Keratinocyte (primary cell): Measurements from ENCODE around the gene SIK3. TPM values are rescaled to one million over a fixed set of nuclear protein-coding genes. Genes with fewer than 3 reads are reported as not detected.

Experiments used
- DNase-seq: peaks from one replicate; pipeline ENCODE4 v3.0.0-alpha.2; 2011; ENCODE audit warnings: low read depth, missing footprints, low spot score
- FAIRE-seq: peaks from 2 replicates; lab custom pipeline; 2011; peaks lifted over from hg19 to GRCh38; lab: Jason Lieb, UNC
- H2AFZ ChIP-seq: 2 replicates; pipeline ENCODE4 v1.6.0; 2012; ENCODE audit warnings: low read length, control low read depth, inconsistent platforms; ENCODE audit not compliant: control insufficient read depth
- H3K27ac ChIP-seq: 2 replicates; pipeline ENCODE4 v1.5.1; 2011; ENCODE audit warnings: low read length; ENCODE audit not compliant: control insufficient read depth, insufficient read depth
- H3K27me3 ChIP-seq: 3 replicates; pipeline ENCODE4 v1.6.0; 2011; ENCODE audit warnings: low read length; ENCODE audit not compliant: control insufficient read depth, insufficient read depth; ENCODE audit errors: extremely low read depth
- H3K36me3 ChIP-seq, 2 experiments: 2 replicates in 1 of 2; 3 replicates in 1 of 2; pipeline ENCODE4 v1.5.1; 2011; ENCODE audit warnings: low read length in 2 of 2, mild to moderate bottlenecking in 1 of 2; ENCODE audit not compliant: control insufficient read depth in 2 of 2, insufficient read depth in 2 of 2; ENCODE audit errors: extremely low read depth in 1 of 2
- H3K4me1 ChIP-seq: 3 replicates; pipeline ENCODE4 v1.5.1; 2011; ENCODE audit warnings: low read length; ENCODE audit not compliant: control insufficient read depth, insufficient read depth; ENCODE audit errors: extremely low read depth
- H3K4me2 ChIP-seq: 3 replicates; pipeline ENCODE4 v1.6.0; 2011; ENCODE audit warnings: low read depth, low read length; ENCODE audit not compliant: control insufficient read depth, insufficient read depth; ENCODE audit errors: extremely low read depth
- H3K4me3 ChIP-seq, 3 experiments: fragments of 200-600 bp in 1 of 3; sonication (generic) in 1 of 3; 2 replicates in 2 of 3; 3 replicates in 1 of 3; pipeline ENCODE4 v1.5.1; 2011 to 2016; ENCODE audit warnings: low read length in 3 of 3, mild to moderate bottlenecking in 3 of 3, control low read depth in 2 of 3, inconsistent platforms in 1 of 3, low read depth in 1 of 3, mixed read lengths in 1 of 3, mixed run types in 1 of 3, moderate library complexity in 1 of 3; ENCODE audit not compliant: control insufficient read depth in 2 of 3, insufficient read depth in 2 of 3; ENCODE audit errors: extremely low read depth in 1 of 3
- H3K79me2 ChIP-seq: 2 replicates; pipeline ENCODE4 v1.6.0; 2012; ENCODE audit warnings: low read length; ENCODE audit not compliant: control insufficient read depth, insufficient read depth
- H3K9ac ChIP-seq: 3 replicates; pipeline ENCODE4 v1.6.0; 2011; ENCODE audit warnings: low read length; ENCODE audit not compliant: control insufficient read depth, insufficient read depth; ENCODE audit errors: extremely low read depth
- H3K9me1 ChIP-seq: 3 replicates; pipeline ENCODE4 v1.6.0; 2011; ENCODE audit warnings: low read length; ENCODE audit not compliant: control insufficient read depth, insufficient read depth; ENCODE audit errors: extremely low read depth
- H3K9me3 ChIP-seq: 2 replicates; pipeline ENCODE4 v1.5.1; 2012; ENCODE audit warnings: low read depth, low read length; ENCODE audit not compliant: control insufficient read depth
- H4K20me1 ChIP-seq: 3 replicates; pipeline ENCODE4 v1.6.0; 2011; ENCODE audit warnings: low read length; ENCODE audit not compliant: control insufficient read depth, insufficient read depth; ENCODE audit errors: extremely low read depth
- CTCF ChIP-seq, 3 experiments: IDR thresholded peaks in 1 of 3; conservative IDR thresholded peaks in 1 of 3; optimal IDR thresholded peaks in 1 of 3; 2 replicates in 2 of 3; 3 replicates in 1 of 3; pipeline versions ENCODE3 to v1.5.1; 2011; ENCODE audit warnings: low read length in 3 of 3, mild to moderate bottlenecking in 3 of 3, moderate library complexity in 2 of 3, control low read depth in 1 of 3, inconsistent platforms in 1 of 3; ENCODE audit not compliant: insufficient read depth in 2 of 3; ENCODE audit errors: extremely low read depth in 1 of 3
- EZH2 ChIP-seq: IDR thresholded peaks from one replicate; pipeline ENCODE4 v1.6.1; 2012; ENCODE audit warnings: inconsistent platforms, mild to moderate bottlenecking, low read length, moderate library complexity
- dilution Hi-C: fragments of 300-500 bp; cut with MboI; formaldehyde crosslinking; loops from one replicate; pipeline ENCODE4 v1.7.0; 2020; ENCODE audit warnings: low sequenced_read_pairs; ENCODE audit not compliant: extremely low pct_ligation_motif_present
- polyA plus RNA-seq, 5 experiments: library from polyadenylated mRNA; depleted of rRNA in 3 of 5; stranded (reverse) in 3 of 5; stranded (forward) in 1 of 5; unstranded in 1 of 5; fragments of >200 nt; gene quantifications; 1 replicate in 1 of 5; 2 replicates in 3 of 5; 3 replicates in 1 of 5; pipeline versions ENCODE4 v1.2.1 to v1.2.3, GENCODE V29; 2011 to 2012; ENCODE audit warnings: missing spikeins in 2 of 5, low read depth in 1 of 5, low replicate concordance in 1 of 5

The SIK3 gene
- polyA plus RNA-seq, 1 donor (not counting 4 experiments of a cell fraction or from before 2014, with no cell fraction given): 8.2 TPM

- TF ChIP-seq CTCF (optimal IDR thresholded peaks at IDR 0.05 in 1 of 3, IDR thresholded peaks at IDR 0.05 in 1 of 3, conservative IDR thresholded peaks at IDR 0.05 in 1 of 3; ENCODE audit: extremely low read depth in 1 of 3, insufficient read depth in 2 of 3, low read length in 3 of 3) (no peak), EZH2 (no peak)
- peaks cover 74% of the 10 kb centered on the region for H3K79me2 ChIP-seq
- no peaks in the 10 kb centered on the region for H3K9me3 ChIP-seq
- H3K4me1 ChIP-seq: peaks cover 49% of the 10 kb centered on the region
- H3K9ac ChIP-seq: peak overlapping the region; percentile 6
- dilution Hi-C loops: no loop called here
- H3K4me2 ChIP-seq: peak overlapping the region; percentile 84
- H2AFZ ChIP-seq: no peak overlapping the region
- no peaks in the 10 kb centered on the region for H3K27me3 ChIP-seq
- H3K36me3 ChIP-seq: peaks cover 0 to 3% of the 10 kb centered on the region in 2 experiments
- peak overlapping the region; percentile 2 for H3K27ac ChIP-seq
- DNase-seq (no peak), FAIRE-seq (peak; percentile 77)
- H3K9me1 ChIP-seq: peaks cover 5% of the 10 kb centered on the region
- peak overlapping the region in 2 of 3 experiments; percentile 93 to 95 for H3K4me3 ChIP-seq
- peaks cover 2% of the 10 kb centered on the region for H4K20me1 ChIP-seq
Measured at GRCh38 chr11:117094776-117095175, 3.5 kb downstream of the SIK3 start.

GRCh38 chr11:117092951-117093590 lies 5.2 kb downstream of the SIK3 start:
- Histone ChIP-seq H3K9ac (no peak overlapping the region), H3K27ac (no peak overlapping the region), H3K9me3 (no peaks in the 10 kb centered on the region), H3K4me3 (no peak overlapping the region), H3K4me2 (no peak overlapping the region), H3K79me2 (peaks cover 82% of the 10 kb centered on the region), H3K9me1 (peaks cover 5% of the 10 kb centered on the region), H3K27me3 (no peaks in the 10 kb centered on the region), H2AFZ (no peak overlapping the region), H3K36me3 (peaks cover 0 to 3% of the 10 kb centered on the region in 2 experiments), H4K20me1 (peaks cover 2% of the 10 kb centered on the region), H3K4me1 (peaks cover 57% of the 10 kb centered on the region)
- FAIRE-seq: no peak
- DNase-seq: no peak
- dilution Hi-C loops: no loop called here
- TF ChIP-seq CTCF (optimal IDR thresholded peaks at IDR 0.05 in 1 of 3, IDR thresholded peaks at IDR 0.05 in 1 of 3, conservative IDR thresholded peaks at IDR 0.05 in 1 of 3; ENCODE audit: extremely low read depth in 1 of 3, insufficient read depth in 2 of 3, low read length in 3 of 3): no peak
